Right hindlimb (tissue), 1 donor: ENCODE measurements around the gene ZNF776.
"Not testable (repeated sequence)": the region's sequence is repeated elsewhere in the genome, so short reads cannot be mapped to it uniquely, and the experiment has no call there.

Experiments used
- DNase-seq: peaks from one replicate; pipeline ENCODE4 v3.0.0-alpha.2; 2018

Gene ZNF776

GRCh38 chr19:57746580-57747471, at the start of gene ZNF776:
Gene ZNF776, plus strand, starts transcription at chr19:57746815. Its CDS starts 244 bp downstream, at chr19:57747059.
- peak; percentile 92 for DNase-seq

DNA sequence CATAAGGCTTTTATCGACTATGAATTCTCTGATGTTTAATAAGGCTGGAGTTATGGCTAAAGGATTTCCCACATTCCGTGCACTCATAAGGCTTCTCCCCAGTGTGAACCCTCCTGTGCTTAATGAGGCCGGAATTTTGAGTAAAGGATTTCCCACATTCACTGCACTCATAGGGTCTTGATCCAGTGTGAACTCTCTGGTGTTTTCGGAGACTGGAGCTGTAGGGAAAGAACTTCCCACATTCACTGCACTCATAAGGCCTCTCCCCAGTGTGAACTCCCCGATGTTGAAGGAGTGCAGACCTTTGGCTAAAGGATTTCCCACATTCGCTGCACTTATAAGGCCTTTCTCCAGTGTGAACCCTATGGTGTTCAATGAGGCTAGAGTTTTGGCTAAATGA, 45.0 kb upstream of the ZNF776 start:
- no peak for DNase-seq

- no peak for DNase-seq
Observed at GRCh38 chr19:57706346-57706745, 40.3 kb upstream of the ZNF776 start.

DNA sequence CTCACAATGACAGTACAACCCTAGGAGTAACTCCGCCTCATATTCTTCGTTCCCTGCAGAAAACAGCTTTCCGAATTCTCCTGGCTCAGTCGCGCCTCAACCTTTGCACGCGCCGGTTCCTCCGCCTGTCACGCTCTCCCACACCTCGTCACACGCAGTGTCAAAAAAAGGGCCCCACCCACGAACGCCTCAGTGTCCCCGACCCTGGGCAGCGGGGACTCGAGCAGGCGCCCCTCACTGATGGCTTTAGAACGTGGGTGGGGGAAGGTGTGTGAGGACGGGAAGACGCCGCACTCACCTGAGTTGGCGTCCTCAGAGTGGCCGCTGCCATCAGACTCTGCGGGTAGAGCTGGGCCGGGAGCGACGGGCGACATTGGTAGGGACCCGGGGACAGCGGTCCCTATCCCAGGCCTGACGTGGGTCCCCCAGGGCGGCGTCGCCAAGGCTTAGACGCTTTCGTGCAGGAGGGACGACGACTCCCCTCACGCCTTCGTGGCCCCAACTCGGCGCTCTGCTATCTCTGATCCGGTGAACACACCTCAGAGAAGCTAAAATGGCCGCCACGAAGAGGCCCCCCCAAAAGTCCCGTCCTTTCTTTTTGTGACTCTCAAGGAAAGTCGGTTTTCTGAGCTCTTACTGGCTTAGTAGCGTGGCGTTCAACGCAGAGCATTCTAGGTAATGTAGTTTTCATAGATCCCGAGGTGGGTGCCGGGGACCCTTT, 37.8 kb upstream of the ZNF776 start, which contains the start of gene ZNF154:
TSS of gene ZNF154 (minus strand) at position 564 of the 721 bp plus-strand sequence. CDS start at position 331, 233 bp downstream.
- peak; percentile 87 for DNase-seq

DNA sequence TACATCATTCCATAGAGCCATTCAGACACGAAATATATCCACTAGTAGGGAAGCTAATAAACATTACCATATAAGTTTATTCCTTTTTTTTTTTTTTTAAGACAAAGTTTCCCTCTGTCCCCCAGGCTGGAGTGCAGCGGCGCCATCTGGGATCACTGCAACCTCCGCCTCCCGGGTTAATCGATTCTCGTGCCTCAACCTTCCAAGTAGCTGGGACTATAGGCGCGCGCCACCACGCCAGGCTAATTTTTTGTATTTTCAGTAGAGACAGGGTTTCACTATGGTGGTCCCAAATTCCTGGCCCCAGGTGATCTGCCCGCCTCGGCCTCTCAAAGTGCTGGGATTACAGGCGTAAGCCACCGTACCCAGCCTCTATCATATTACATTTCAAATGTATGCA, 37.0 kb upstream of the ZNF776 start:
- DNase-seq = no peak

- no peak for DNase-seq
Observed at GRCh38 chr19:57712222-57712621, 34.4 kb upstream of the ZNF776 start.

GRCh38 chr19:57719424-57719823, 27.2 kb upstream of the ZNF776 start:
- DNase-seq = no peak

GRCh38 chr19:57719901-57720519, 26.6 kb upstream of the ZNF776 start:
- no peak for DNase-seq

GRCh38 chr19:57720878-57721277, 25.7 kb upstream of the ZNF776 start:
- no peak for DNase-seq

DNA sequence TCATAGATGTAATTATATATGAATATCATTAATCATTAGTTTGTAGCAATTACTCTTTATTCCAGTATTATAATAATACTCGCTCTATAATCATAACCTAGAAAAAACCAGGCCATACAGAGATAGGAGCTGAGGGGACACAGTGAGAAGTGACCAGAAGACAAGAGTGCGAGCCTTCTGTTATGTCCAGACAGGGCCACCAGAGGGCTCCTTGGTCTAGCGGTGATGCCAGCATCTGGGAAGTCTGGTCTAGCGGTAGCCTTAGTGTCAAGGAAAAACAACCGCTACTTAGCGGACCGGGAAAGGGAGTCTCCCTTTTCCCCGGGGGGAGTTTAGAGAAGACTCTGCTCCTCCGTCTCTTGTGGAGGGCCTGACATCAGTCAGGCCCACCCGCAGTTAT, 8.3 kb upstream of the ZNF776 start:
- DNase-seq = peak; percentile 30

DNA sequence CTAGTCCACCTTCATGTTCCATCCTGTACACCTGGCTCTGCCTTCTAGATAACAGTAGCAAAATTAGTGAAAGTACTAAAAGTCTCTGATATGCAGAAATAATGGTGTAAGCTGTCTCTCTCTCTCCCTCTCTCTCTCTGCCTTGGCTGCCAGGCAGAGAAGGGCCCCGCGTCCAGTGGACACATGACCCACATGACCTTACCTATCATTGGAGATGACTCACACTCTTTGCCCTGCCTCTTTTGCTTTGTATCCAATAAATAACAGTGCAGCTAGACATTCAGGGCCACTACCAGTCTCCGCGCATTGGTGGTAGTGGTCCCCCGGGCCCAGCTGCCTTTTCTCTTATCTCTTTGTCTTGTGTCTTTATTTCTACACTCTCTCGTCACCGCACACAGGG, 7.8 kb upstream of the ZNF776 start:
- DNase-seq = not testable (repeated sequence)

GRCh38 chr19:57747472-57747807, 825 bp downstream of the ZNF776 start:
- no peak for DNase-seq

- DNase-seq = no peak
Observed at GRCh38 chr19:57748029-57748428, 1.4 kb downstream of the ZNF776 start.

- DNase-seq = no peak
Observed at GRCh38 chr19:57754091-57754673, 7.6 kb downstream of the ZNF776 start.

DNA sequence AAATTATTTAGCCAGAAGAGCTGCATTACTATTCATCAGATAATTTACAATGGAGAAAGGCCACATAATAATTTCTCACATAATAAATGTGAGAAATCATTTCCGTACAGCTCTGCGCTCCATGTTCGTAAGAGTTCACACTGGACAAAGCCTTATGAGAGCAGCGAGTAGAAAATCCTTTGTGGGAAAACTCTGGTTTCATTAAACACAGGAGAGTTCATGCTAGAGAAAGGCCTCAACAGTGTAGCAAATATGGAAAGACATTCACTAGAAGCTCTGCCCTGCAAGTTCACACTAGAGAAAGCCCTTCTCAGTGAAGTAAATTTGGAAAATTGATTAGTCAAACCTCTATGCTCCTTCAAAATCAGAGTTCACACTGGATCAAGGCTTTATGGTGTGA, 8.4 kb downstream of the ZNF776 start:
- no peak for DNase-seq

DNA sequence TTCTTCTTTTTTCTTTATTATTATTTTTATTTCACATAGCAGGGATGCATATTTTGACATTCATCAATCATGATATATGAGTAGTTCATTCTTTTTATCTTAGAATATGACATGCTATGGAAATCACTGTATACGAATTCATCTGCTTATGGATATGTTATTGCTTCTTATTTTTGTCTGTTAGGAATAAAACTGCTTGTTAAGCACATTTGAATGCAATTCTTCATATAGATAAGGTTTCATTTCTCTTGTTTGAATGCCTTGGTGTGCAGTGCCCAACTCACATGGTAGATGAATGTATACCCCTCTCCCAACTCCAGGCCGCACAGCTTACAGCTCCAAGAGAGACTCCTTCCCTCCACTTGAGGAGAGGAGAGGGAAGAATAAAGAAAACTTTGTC, 11.3 kb downstream of the ZNF776 start:
- no peak for DNase-seq

DNA sequence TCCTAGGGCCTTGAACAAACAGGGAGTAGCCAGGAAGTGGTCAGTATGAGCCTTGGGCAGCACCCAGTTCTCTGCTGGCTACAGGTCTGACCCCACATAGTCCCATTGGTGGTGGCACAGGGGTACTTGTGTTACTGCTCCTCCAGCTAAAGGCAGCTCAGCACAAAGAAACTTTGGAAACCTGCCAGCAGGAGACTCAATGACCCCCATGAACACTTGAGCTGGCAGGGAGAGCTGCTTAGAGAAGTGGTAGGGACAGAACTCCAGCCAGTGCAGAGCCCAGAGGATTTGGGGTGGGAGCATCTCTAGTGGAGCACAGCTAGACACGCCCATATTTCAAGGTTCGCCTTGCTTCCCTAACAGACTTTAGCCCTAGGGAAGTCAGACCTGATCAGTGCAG, 12.5 kb downstream of the ZNF776 start:
- DNase-seq = no peak

GRCh38 chr19:57769345-57770131, 22.9 kb downstream of the ZNF776 start, which contains the start of gene ZNF586:
Gene ZNF586, plus strand, starts transcription at chr19:57769676. Its CDS starts 167 bp downstream, at chr19:57769843.
- DNase-seq = peak; percentile 93

GRCh38 chr19:57771417-57771816, 24.8 kb downstream of the ZNF776 start:
- DNase-seq = no peak

GRCh38 chr19:57773488-57773887, 26.9 kb downstream of the ZNF776 start:
- DNase-seq = no peak

- DNase-seq = no peak
Observed at GRCh38 chr19:57776764-57777296, 30.2 kb downstream of the ZNF776 start.

- no peak for DNase-seq
Observed at GRCh38 chr19:57778336-57778735, 31.7 kb downstream of the ZNF776 start.
